Measurements from ENCODE around the gene SH2D3A. TPM values are rescaled to one million over a fixed set of nuclear protein-coding genes. Genes with fewer than 3 reads are reported as not detected.

The SH2D3A gene
- total RNA-seq = 50.3 and 105 TPM in 2 replicates

GRCh38 chr19:6767357-6768235 is at the start of gene SH2D3A:
SH2D3A (minus strand) TSS chr19:6767435; CDS start chr19:6763748, 3,687 bp downstream.

GRCh38 chr19:6772028-6772865 is 5.0 kb upstream of the SH2D3A start, which contains the start of gene VAV1:
VAV1 (plus strand) TSS chr19:6772708; CDS start chr19:6772808, 100 bp downstream.

GRCh38 chr19:6739390-6739882 is 27.8 kb downstream of the SH2D3A start, which contains the start of gene TRIP10:
TRIP10 (plus strand) TSS chr19:6739680; CDS start chr19:6739762, 82 bp downstream.

GRCh38 chr19:6737284-6737872 is 29.9 kb downstream of the SH2D3A start, which contains the start of gene GPR108:
GPR108 (minus strand) TSS chr19:6737580; CDS start chr19:6737576, 4 bp downstream.

GRCh38 chr19:6720369-6721137 is 46.7 kb downstream of the SH2D3A start, which contains the start of gene C3:
C3 (minus strand) TSS chr19:6720650; CDS start chr19:6720589, 61 bp downstream.

Other genes starting within 250 kb of the SH2D3A start
- gene TNFSF9, start 236.4 kb downstream of the SH2D3A start, total RNA-seq = not detected in 2 replicates
- gene CD70, start 176.3 kb downstream of the SH2D3A start, total RNA-seq = not detected in 2 replicates
- not detected in 2 replicates for gene TNFSF14, start 97.3 kb downstream of the SH2D3A start, total RNA-seq
- 0.33 TPM in 1 of 2 replicates, not detected in the other for gene C3, start 46.8 kb downstream of the SH2D3A start, total RNA-seq
- gene GPR108, start 29.9 kb downstream of the SH2D3A start, total RNA-seq = 47.0 and 53.4 TPM in 2 replicates
- gene TRIP10, start 27.8 kb downstream of the SH2D3A start, total RNA-seq = 136 and 162 TPM in 2 replicates
- not detected in 2 replicates for gene VAV1, start 5.3 kb upstream of the SH2D3A start, total RNA-seq
- not detected in 2 replicates for gene ADGRE1, start 120.1 kb upstream of the SH2D3A start, total RNA-seq

Data from placental epithelial cell (primary cell).